OCI-LY3 (cell line): ENCODE results near the gene ADCYAP1.

Experiments
- CTCF ChIP-seq: fragments of 200-600, 300-600 bp; sonication (generic); IDR thresholded peaks from 2 replicates; pipeline ENCODE4 v1.5.1; 2014; ENCODE audit warnings: antibody characterized with exemption, low read length, low read depth
- EZH2phosphoT487 ChIP-seq: fragments of 200-600 bp; shearing (Covaris generic); IDR thresholded peaks from 2 replicates; pipeline ENCODE4 v1.6.1; 2018; ENCODE audit warnings: antibody characterized with exemption, mixed run types, low read depth

GRCh38 chr18:887716-888115, 17.0 kb upstream of the ADCYAP1 start:
- TF ChIP-seq CTCF (no peak), EZH2phosphoT487 (no peak)
